ENCODE results near the gene OXSR1.

GRCh38 chr3:38222032-38222634 lies 56.8 kb downstream of the OXSR1 start:
- no peak for TF ChIP-seq CTCF (IDR thresholded peaks at IDR 0.05; ENCODE audit: borderline replicate concordance, extremely low read depth, low read length, poor library complexity, severe bottlenecking)
- no peak for TF ChIP-seq EZH2 (IDR thresholded peaks at IDR 0.05; ENCODE audit: borderline replicate concordance, low read depth, low read length, severe bottlenecking)
